Measurements from ENCODE around the gene OASL. TPM values are rescaled to one million over a fixed set of nuclear protein-coding genes. Genes with fewer than 3 reads are reported as not detected.
"Not testable (repeated sequence)": the region's sequence is repeated elsewhere in the genome, so short reads cannot be mapped to it uniquely, and the experiment has no call there.

The OASL gene
- total RNA-seq, 3 donors from 2014 or later (not counting 1 experiment from before 2014, with no cell fraction given) = 7.5 to 48.0 (median 35.2) TPM

GRCh38 chr12:121084229-121084628 is 45.2 kb upstream of the OASL start:
- H3K27ac Mint-ChIP-seq = no peak overlapping the region
- Histone ChIP-seq H3K27me3 (ENCODE audit: control insufficient read depth, insufficient read depth, low read length) (no peaks in the 10 kb centered on the region), H3K9me3 (ENCODE audit: control insufficient read depth, insufficient read depth, low read length) (no peaks in the 10 kb centered on the region), H3K27ac (ENCODE audit: low read length) (no peak overlapping the region), H3K4me3 (ENCODE audit: low read length) (no peak overlapping the region), H3K36me3 (ENCODE audit: control insufficient read depth, insufficient read depth, low read length) (no peaks in the 10 kb centered on the region), H3K4me1 (ENCODE audit: control insufficient read depth, insufficient read depth, low read length) (peaks cover 9% of the 10 kb centered on the region)
- no peak overlapping the region for H3K4me3 Mint-ChIP-seq
- WGBS (ENCODE audit: insufficient coverage) = 87% methylated on average over 2 of the region's 3 CpGs
- H3K36me3 Mint-ChIP-seq = no peaks in the 10 kb centered on the region
- no peak for ATAC-seq
- H3K9me3 Mint-ChIP-seq = no peaks in the 10 kb centered on the region
- peaks cover 13 to 16% of the 10 kb centered on the region in 2 donors for H3K4me1 Mint-ChIP-seq
- H3K27me3 Mint-ChIP-seq (ENCODE audit: low read depth in 2 of 2) = no peaks in the 10 kb centered on the region
- DNase-seq = no peak
- intact Hi-C loops (cut with micrococcal nuclease) = no loop called here
- no peak for TF ChIP-seq CTCF (IDR thresholded peaks at IDR 0.05)

- no peak overlapping the region for H3K4me3 ChIP-seq (ENCODE audit: low read length)
- H3K4me3 Mint-ChIP-seq = no peak overlapping the region
- no peaks in the 10 kb centered on the region for H3K9me3 Mint-ChIP-seq
- no peak overlapping the region for H3K27ac ChIP-seq (ENCODE audit: low read length)
- no peaks in the 10 kb centered on the region for H3K27me3 Mint-ChIP-seq (ENCODE audit: low read depth in 2 of 2)
- no peaks in the 10 kb centered on the region for H3K9me3 ChIP-seq (ENCODE audit: control insufficient read depth, insufficient read depth, low read length)
- H3K36me3 Mint-ChIP-seq = no peaks in the 10 kb centered on the region
- no peak for ATAC-seq
- no peaks in the 10 kb centered on the region for H3K4me1 Mint-ChIP-seq
- H3K4me1 ChIP-seq (ENCODE audit: control insufficient read depth, insufficient read depth, low read length) = no peaks in the 10 kb centered on the region
- H3K27me3 ChIP-seq (ENCODE audit: control insufficient read depth, insufficient read depth, low read length) = no peaks in the 10 kb centered on the region
- no peak overlapping the region for H3K27ac Mint-ChIP-seq
- no peak for DNase-seq
- WGBS (ENCODE audit: insufficient coverage) = 93% methylated on average over 2 of the region's 2 CpGs
- intact Hi-C loops (cut with micrococcal nuclease) = no loop called here
- no peaks in the 10 kb centered on the region for H3K36me3 ChIP-seq (ENCODE audit: control insufficient read depth, insufficient read depth, low read length)
- no peak for TF ChIP-seq CTCF (IDR thresholded peaks at IDR 0.05)
These were observed 41.9 kb upstream of the OASL start for GRCh38 chr12:121080909-121081308.

- Mint-ChIP-seq H3K9me3 (no peaks in the 10 kb centered on the region), H3K27me3 (ENCODE audit: low read depth in 2 of 2) (no peaks in the 10 kb centered on the region), H3K27ac (no peak overlapping the region), H3K36me3 (no peaks in the 10 kb centered on the region), H3K4me3 (no peak overlapping the region), H3K4me1 (no peaks in the 10 kb centered on the region)
- intact Hi-C loops (cut with micrococcal nuclease) = no loop called here
- no peak for TF ChIP-seq CTCF (IDR thresholded peaks at IDR 0.05)
- Histone ChIP-seq H3K27ac (ENCODE audit: low read length) (no peak overlapping the region), H3K4me1 (ENCODE audit: control insufficient read depth, insufficient read depth, low read length) (no peaks in the 10 kb centered on the region), H3K9me3 (ENCODE audit: control insufficient read depth, insufficient read depth, low read length) (no peaks in the 10 kb centered on the region), H3K36me3 (ENCODE audit: control insufficient read depth, insufficient read depth, low read length) (no peaks in the 10 kb centered on the region), H3K4me3 (ENCODE audit: low read length) (no peak overlapping the region), H3K27me3 (ENCODE audit: control insufficient read depth, insufficient read depth, low read length) (no peaks in the 10 kb centered on the region)
- 95% methylated on average over 13 of the region's 13 CpGs for WGBS (ENCODE audit: insufficient coverage)
- ATAC-seq = no peak
- no peak for DNase-seq
These were observed 40.8 kb upstream of the OASL start for GRCh38 chr12:121079736-121080272.

- H3K4me1 Mint-ChIP-seq; H3K27me3 Mint-ChIP-seq (ENCODE audit: low read depth in 2 of 2); H3K4me3 Mint-ChIP-seq; DNase-seq; intact Hi-C loops (cut with micrococcal nuclease); H3K4me3 ChIP-seq (ENCODE audit: low read length); H3K36me3 ChIP-seq (ENCODE audit: control insufficient read depth, insufficient read depth, low read length); H3K27me3 ChIP-seq (ENCODE audit: control insufficient read depth, insufficient read depth, low read length); H3K9me3 Mint-ChIP-seq; H3K27ac Mint-ChIP-seq; H3K27ac ChIP-seq (ENCODE audit: low read length); ATAC-seq; H3K9me3 ChIP-seq (ENCODE audit: control insufficient read depth, insufficient read depth, low read length); H3K4me1 ChIP-seq (ENCODE audit: control insufficient read depth, insufficient read depth, low read length); H3K36me3 Mint-ChIP-seq: not testable (repeated sequence)
- WGBS (ENCODE audit: insufficient coverage) = no CpG with 5 or more reads among the region's 3 CpGs
These were observed 38.4 kb upstream of the OASL start for GRCh38 chr12:121077440-121077839.

GRCh38 chr12:121075911-121076310 is 36.9 kb upstream of the OASL start:
- H3K27me3 ChIP-seq (ENCODE audit: control insufficient read depth, insufficient read depth, low read length); DNase-seq; H3K9me3 ChIP-seq (ENCODE audit: control insufficient read depth, insufficient read depth, low read length); H3K4me3 Mint-ChIP-seq; H3K4me1 Mint-ChIP-seq; H3K36me3 ChIP-seq (ENCODE audit: control insufficient read depth, insufficient read depth, low read length); H3K36me3 Mint-ChIP-seq; H3K9me3 Mint-ChIP-seq; H3K4me3 ChIP-seq (ENCODE audit: low read length); intact Hi-C loops (cut with micrococcal nuclease); H3K27ac Mint-ChIP-seq; H3K27ac ChIP-seq (ENCODE audit: low read length); ATAC-seq; H3K27me3 Mint-ChIP-seq (ENCODE audit: low read depth in 2 of 2); H3K4me1 ChIP-seq (ENCODE audit: control insufficient read depth, insufficient read depth, low read length): not testable (repeated sequence)
- WGBS (ENCODE audit: insufficient coverage) = 95% methylated on average over 31 of the region's 33 CpGs

Measured in natural killer cell (primary cell).